H9 (cell line): ENCODE results near the gene VSIG2. TPM values are rescaled to one million over a fixed set of nuclear protein-coding genes. Genes with fewer than 3 reads are reported as not detected.

Experiments
- DNase-seq: peaks from one replicate; pipeline ENCODE4 v3.0.0-alpha.2; 2017
- H2AFZ ChIP-seq: one replicate; pipeline ENCODE4 v1.6.1; 2013; ENCODE audit warnings: mild to moderate bottlenecking, low read length, control low read depth, moderate library complexity
- H2AK5ac ChIP-seq: 2 replicates; pipeline ENCODE4 v1.6.1; 2013; ENCODE audit warnings: low read length, control low read depth, mixed read lengths; ENCODE audit not compliant: insufficient read length
- H2BK120ac ChIP-seq: one replicate; pipeline ENCODE4 v1.6.1; 2013; ENCODE audit warnings: low read depth, mild to moderate bottlenecking, low read length, control low read depth, inconsistent platforms; ENCODE audit not compliant: poor library complexity, severe bottlenecking
- H2BK12ac ChIP-seq: 2 replicates; pipeline ENCODE4 v1.6.1; 2013; ENCODE audit warnings: low read length, control low read depth, mixed read lengths, low read depth; ENCODE audit not compliant: insufficient read length
- H2BK15ac ChIP-seq: 2 replicates; pipeline ENCODE4 v1.6.1; 2013; ENCODE audit warnings: low read depth, low read length, control low read depth
- H2BK20ac ChIP-seq: one replicate; pipeline ENCODE4 v1.6.1; 2013; ENCODE audit warnings: low read depth, mild to moderate bottlenecking, low read length, control low read depth, inconsistent platforms; ENCODE audit not compliant: poor library complexity, severe bottlenecking
- H2BK5ac ChIP-seq: 2 replicates; pipeline ENCODE4 v1.6.1; 2013; ENCODE audit warnings: low read length, control low read depth, mixed read lengths; ENCODE audit not compliant: insufficient read length
- H3K14ac ChIP-seq: 2 replicates; pipeline ENCODE4 v1.6.1; 2013; ENCODE audit warnings: low read length, control low read depth; ENCODE audit not compliant: insufficient read depth
- H3K18ac ChIP-seq: 2 replicates; pipeline ENCODE4 v1.6.1; 2013; ENCODE audit warnings: low read depth, mild to moderate bottlenecking, mixed read lengths, low read length, control low read depth; ENCODE audit not compliant: insufficient read length
- H3K23ac ChIP-seq: 2 replicates; pipeline ENCODE4 v1.6.1; 2013; ENCODE audit warnings: low read length, control low read depth, mixed read lengths, low read depth; ENCODE audit not compliant: insufficient read length
- H3K23me2 ChIP-seq: 2 replicates; pipeline ENCODE4 v1.6.1; 2013; ENCODE audit warnings: low read depth, mild to moderate bottlenecking, mixed read lengths, low read length, control low read depth; ENCODE audit not compliant: insufficient read length, poor library complexity, severe bottlenecking
- H3K27ac ChIP-seq: 2 replicates; pipeline ENCODE4 v1.5.1; 2013; ENCODE audit warnings: low read length, control low read depth, mixed read lengths, low read depth; ENCODE audit not compliant: insufficient read length
- H3K27me3 ChIP-seq: 2 replicates; pipeline ENCODE4 v1.6.1; 2013; ENCODE audit warnings: low read length, control low read depth, inconsistent platforms; ENCODE audit not compliant: insufficient read depth
- H3K4ac ChIP-seq: 2 replicates; pipeline ENCODE4 v1.6.1; 2013; ENCODE audit warnings: low read depth, mild to moderate bottlenecking, control low read depth, inconsistent platforms, low read length, moderate library complexity
- H3K4me1 ChIP-seq: 2 replicates; pipeline ENCODE4 v1.6.1; 2013; ENCODE audit warnings: low read length, control low read depth, inconsistent platforms; ENCODE audit not compliant: insufficient read depth
- H3K4me2 ChIP-seq: 2 replicates; pipeline ENCODE4 v1.6.1; 2013; ENCODE audit warnings: low read length, control low read depth, mixed read lengths; ENCODE audit not compliant: insufficient read length, insufficient read depth
- H3K56ac ChIP-seq: 2 replicates; pipeline ENCODE4 v1.6.1; 2013; ENCODE audit warnings: low read depth, mild to moderate bottlenecking, mixed read lengths, low read length, control low read depth; ENCODE audit not compliant: insufficient read length
- H3K79me1 ChIP-seq: 2 replicates; pipeline ENCODE4 v1.6.1; 2013; ENCODE audit warnings: low read depth, mild to moderate bottlenecking, moderate library complexity, low read length, control low read depth, inconsistent platforms; ENCODE audit not compliant: insufficient read depth, poor library complexity, severe bottlenecking
- H3K79me2 ChIP-seq: 2 replicates; pipeline ENCODE4 v1.6.1; 2013; ENCODE audit warnings: low read length, control low read depth, inconsistent platforms; ENCODE audit not compliant: insufficient read depth
- H3K9ac ChIP-seq: 2 replicates; pipeline ENCODE4 v1.6.1; 2013; ENCODE audit warnings: low read length, control low read depth, mixed read lengths; ENCODE audit not compliant: insufficient read length; ENCODE audit errors: extremely low read depth
- H3K9me3 ChIP-seq: one replicate; pipeline ENCODE4 v1.6.1; 2013; ENCODE audit warnings: low read depth, low read length, inconsistent platforms; ENCODE audit not compliant: control insufficient read depth
- H3T11ph ChIP-seq: one replicate; pipeline ENCODE4 v1.6.1; 2013; ENCODE audit warnings: mild to moderate bottlenecking, low read length, control low read depth, inconsistent platforms
- H4K20me1 ChIP-seq: one replicate; pipeline ENCODE4 v1.6.1; 2013; ENCODE audit not compliant: control insufficient read depth, insufficient read length, insufficient read depth
- H4K5ac ChIP-seq: 2 replicates; pipeline ENCODE4 v1.6.1; 2013; ENCODE audit warnings: low read depth, mild to moderate bottlenecking, mixed read lengths, low read length, control low read depth; ENCODE audit not compliant: insufficient read length
- H4K8ac ChIP-seq: replicated peaks from 2 replicates; pipeline ENCODE4 v1.6.1; 2013; ENCODE audit warnings: low read length, control low read depth, mixed read lengths, low read depth; ENCODE audit not compliant: insufficient read length
- H4K91ac ChIP-seq: 2 replicates; pipeline ENCODE4 v1.6.1; 2013; ENCODE audit warnings: low read depth, mild to moderate bottlenecking, moderate library complexity, mixed read lengths, low read length, control low read depth; ENCODE audit not compliant: insufficient read length
- H3K27ac Mint-ChIP-seq, 3 experiments: 2 replicates in 2 of 3; 3 replicates in 1 of 3; pipeline ENCODE4 v1.8.0; 2020 to 2021; ENCODE audit warnings: mixed read lengths in 3 of 3, mild to moderate bottlenecking in 1 of 3, moderate library complexity in 1 of 3
- H3K27me3 Mint-ChIP-seq: 2 replicates; pipeline ENCODE4 v1.8.0; 2021; ENCODE audit warnings: low read depth, mild to moderate bottlenecking, moderate library complexity, mixed read lengths
- H3K36me3 Mint-ChIP-seq, 3 experiments: 2 replicates in 2 of 3; 3 replicates in 1 of 3; pipeline ENCODE4 v1.8.0; 2020 to 2021; ENCODE audit warnings: low read depth in 3 of 3, mixed read lengths in 3 of 3; ENCODE audit not compliant: insufficient read depth in 1 of 3
- H3K4me1 Mint-ChIP-seq, 2 experiments: 2 replicates each; pipeline ENCODE4 v1.8.0; 2020; ENCODE audit warnings: mixed read lengths in 2 of 2
- H3K4me3 Mint-ChIP-seq, 2 experiments: 2 replicates in 1 of 2; 3 replicates in 1 of 2; pipeline ENCODE4 v1.8.0; 2020 to 2021; ENCODE audit warnings: mild to moderate bottlenecking in 2 of 2, mixed read lengths in 2 of 2, moderate library complexity in 1 of 2
- H3K9me3 Mint-ChIP-seq, 2 experiments: 2 replicates in 1 of 2; 3 replicates in 1 of 2; pipeline ENCODE4 v1.8.0; 2020; ENCODE audit warnings: mild to moderate bottlenecking in 2 of 2, mixed read lengths in 2 of 2, moderate library complexity in 1 of 2
- WGBS: extraction: QIAGEN DNeasy Blood & Tissue Kit; methylation state at CpG from one replicate; pipeline ENCODE4 v1.1.7; 2013; ENCODE audit warnings: missing lambda C conversion rate, low lambda C conversion rate, mixed read lengths; ENCODE audit not compliant: insufficient read length; ENCODE audit errors: extremely low coverage; 5-methylcytosine and 5-hydroxymethylcytosine counted together
- total RNA-seq: library from RNA; stranded (reverse); gene quantifications from 2 replicates; pipeline ENCODE4 v1.2.1, GENCODE V29; 2021
- TF ChIP-seq, protein P1 (sequence below): fragments of 200-600 bp; sonication (generic); conservative IDR thresholded peaks from 3 replicates; pipeline ENCODE4 v1.8.0; 2021; ENCODE audit warnings: antibody characterized with exemption, mild to moderate bottlenecking

The VSIG2 gene
- total RNA-seq, 1 experiment from 2014 or later, result not detected

GRCh38 chr11:124719534-124719933 lies 32.5 kb downstream of the VSIG2 start:
- Histone ChIP-seq H3K79me1 (no peaks in the 10 kb centered on the region), H3T11ph (no peak overlapping the region), H3K27me3 (peaks cover 53% of the 10 kb centered on the region), H2AK5ac (no peak overlapping the region), H3K23ac (no peak overlapping the region), H3K56ac (no peak overlapping the region), H3K14ac (no peak overlapping the region), H2AFZ (no peak overlapping the region), H3K4me2 (no peak overlapping the region), H4K91ac (no peak overlapping the region), H2BK120ac (no peak overlapping the region), H3K18ac (no peak overlapping the region), H4K20me1 (no peaks in the 10 kb centered on the region), H3K9me3 (no peaks in the 10 kb centered on the region), H3K27ac (no peak overlapping the region), H3K79me2 (no peaks in the 10 kb centered on the region), H3K4ac (no peak overlapping the region), H4K5ac (no peak overlapping the region), H3K23me2 (peaks cover 9% of the 10 kb centered on the region), H3K9ac (no peak overlapping the region), H2BK12ac (no peak overlapping the region), H3K4me1 (peaks cover 6% of the 10 kb centered on the region), H4K8ac (no peak overlapping the region), H2BK5ac (no peak overlapping the region), H2BK15ac (no peak overlapping the region), H2BK20ac (no peak overlapping the region)
- Mint-ChIP-seq H3K27me3 (peaks cover 97% of the 10 kb centered on the region), H3K9me3 (no peaks in the 10 kb centered on the region), H3K4me3 (no peak overlapping the region), H3K4me1 (peaks cover 34 to 43% of the 10 kb centered on the region in 2 experiments), H3K27ac (no peak overlapping the region), H3K36me3 (no peaks in the 10 kb centered on the region; a peak in 1 of 7 replicates)
- TF ChIP-seq, protein P1, sequence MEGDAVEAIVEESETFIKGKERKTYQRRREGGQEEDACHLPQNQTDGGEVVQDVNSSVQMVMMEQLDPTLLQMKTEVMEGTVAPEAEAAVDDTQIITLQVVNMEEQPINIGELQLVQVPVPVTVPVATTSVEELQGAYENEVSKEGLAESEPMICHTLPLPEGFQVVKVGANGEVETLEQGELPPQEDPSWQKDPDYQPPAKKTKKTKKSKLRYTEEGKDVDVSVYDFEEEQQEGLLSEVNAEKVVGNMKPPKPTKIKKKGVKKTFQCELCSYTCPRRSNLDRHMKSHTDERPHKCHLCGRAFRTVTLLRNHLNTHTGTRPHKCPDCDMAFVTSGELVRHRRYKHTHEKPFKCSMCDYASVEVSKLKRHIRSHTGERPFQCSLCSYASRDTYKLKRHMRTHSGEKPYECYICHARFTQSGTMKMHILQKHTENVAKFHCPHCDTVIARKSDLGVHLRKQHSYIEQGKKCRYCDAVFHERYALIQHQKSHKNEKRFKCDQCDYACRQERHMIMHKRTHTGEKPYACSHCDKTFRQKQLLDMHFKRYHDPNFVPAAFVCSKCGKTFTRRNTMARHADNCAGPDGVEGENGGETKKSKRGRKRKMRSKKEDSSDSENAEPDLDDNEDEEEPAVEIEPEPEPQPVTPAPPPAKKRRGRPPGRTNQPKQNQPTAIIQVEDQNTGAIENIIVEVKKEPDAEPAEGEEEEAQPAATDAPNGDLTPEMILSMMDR, result no peak
- no peak for DNase-seq
- no CpG with 5 or more reads among the region's 2 CpGs for WGBS
